ENCODE results near the gene RAD51D.
"Not testable (repeated sequence)": the region's sequence is repeated elsewhere in the genome, so short reads cannot be mapped to it uniquely, and the experiment has no call there.

RAD51D gene

GRCh38 chr17:35119370-35120165, at the start of gene RAD51D:
RAD51D (minus strand) TSS chr17:35119860; CDS start chr17:35119613, 247 bp downstream.
- DNase-seq (ENCODE audit: low read depth): peak; percentile 14

GRCh38 chr17:35167666-35168065, 48.0 kb upstream of the RAD51D start:
- DNase-seq (ENCODE audit: low read depth): no peak

GRCh38 chr17:35167046-35167445, 47.4 kb upstream of the RAD51D start:
- no peak for DNase-seq (ENCODE audit: low read depth)

- DNase-seq (ENCODE audit: low read depth): no peak
These were observed 46.9 kb upstream of the RAD51D start for GRCh38 chr17:35166526-35166925.

- DNase-seq (ENCODE audit: low read depth): no peak
These were observed 45.1 kb upstream of the RAD51D start for GRCh38 chr17:35164716-35165115.

GRCh38 chr17:35163886-35164285, 44.2 kb upstream of the RAD51D start:
- no peak for DNase-seq (ENCODE audit: low read depth)

- no peak for DNase-seq (ENCODE audit: low read depth)
These were observed 43.1 kb upstream of the RAD51D start for GRCh38 chr17:35162755-35163154.

- no peak for DNase-seq (ENCODE audit: low read depth)
These were observed 41.7 kb upstream of the RAD51D start for GRCh38 chr17:35161281-35161761.

- DNase-seq (ENCODE audit: low read depth): no peak
These were observed 40.9 kb upstream of the RAD51D start for GRCh38 chr17:35160354-35161201.

GRCh38 chr17:35159940-35160339, 40.3 kb upstream of the RAD51D start:
- no peak for DNase-seq (ENCODE audit: low read depth)

- DNase-seq (ENCODE audit: low read depth): no peak
These were observed 35.6 kb upstream of the RAD51D start for GRCh38 chr17:35155246-35155645.

- no peak for DNase-seq (ENCODE audit: low read depth)
These were observed 34.8 kb upstream of the RAD51D start for GRCh38 chr17:35154196-35155165.

GRCh38 chr17:35152421-35153140, 32.9 kb upstream of the RAD51D start:
- DNase-seq (ENCODE audit: low read depth): no peak

GRCh38 chr17:35151080-35151479, 31.4 kb upstream of the RAD51D start:
- not testable (repeated sequence) for DNase-seq (ENCODE audit: low read depth)

GRCh38 chr17:35149941-35150340, 30.3 kb upstream of the RAD51D start:
- DNase-seq (ENCODE audit: low read depth): no peak

- no peak for DNase-seq (ENCODE audit: low read depth)
These were observed 28.5 kb upstream of the RAD51D start for GRCh38 chr17:35148144-35148543.

GRCh38 chr17:35147375-35147905, 27.8 kb upstream of the RAD51D start, which contains the start of gene UNC45B:
UNC45B (plus strand) TSS chr17:35147817; CDS start chr17:35148264, 447 bp downstream.
- no peak for DNase-seq (ENCODE audit: low read depth)

- no peak for DNase-seq (ENCODE audit: low read depth)
These were observed 26.7 kb upstream of the RAD51D start for GRCh38 chr17:35146214-35146833.

GRCh38 chr17:35144840-35145239, 25.2 kb upstream of the RAD51D start:
- no peak for DNase-seq (ENCODE audit: low read depth)

- no peak for DNase-seq (ENCODE audit: low read depth)
These were observed 22.8 kb upstream of the RAD51D start for GRCh38 chr17:35142467-35142796.

Measured in HS-27A (cell line).